ENCODE measurements around the gene SULT1A2.
"Not testable (repeated sequence)": the region's sequence is repeated elsewhere in the genome, so short reads cannot be mapped to it uniquely, and the experiment has no call there.

Gene SULT1A2

GRCh38 chr16:28589930-28590329, 6.9 kb downstream of the SULT1A2 start:
- no peak for DNase-seq

- DNase-seq: no peak
These were observed 7.8 kb downstream of the SULT1A2 start for GRCh38 chr16:28589069-28589468.

GRCh38 chr16:28587386-28587785, 9.5 kb downstream of the SULT1A2 start:
- DNase-seq: no peak

GRCh38 chr16:28586466-28586865, 10.4 kb downstream of the SULT1A2 start:
- DNase-seq: no peak

- DNase-seq: no peak
These were observed 11.2 kb downstream of the SULT1A2 start for GRCh38 chr16:28585674-28586073.

GRCh38 chr16:28580726-28581315, 16.0 kb downstream of the SULT1A2 start:
- DNase-seq: no peak

GRCh38 chr16:28575446-28576109, 21.3 kb downstream of the SULT1A2 start:
- no peak for DNase-seq

GRCh38 chr16:28574925-28575324, 21.9 kb downstream of the SULT1A2 start:
- no peak for DNase-seq

GRCh38 chr16:28573738-28574718, 22.8 kb downstream of the SULT1A2 start:
- DNase-seq: no peak

GRCh38 chr16:28572696-28573510, 23.9 kb downstream of the SULT1A2 start:
- no peak for DNase-seq

- no peak for DNase-seq
These were observed 26.7 kb downstream of the SULT1A2 start for GRCh38 chr16:28569968-28570752.

- DNase-seq: no peak
These were observed 27.8 kb downstream of the SULT1A2 start for GRCh38 chr16:28569021-28569420.

GRCh38 chr16:28567292-28567691, 29.6 kb downstream of the SULT1A2 start:
- DNase-seq: no peak

GRCh38 chr16:28566233-28566925, 30.5 kb downstream of the SULT1A2 start:
- not testable (repeated sequence) for DNase-seq

- DNase-seq: no peak
These were observed 33.6 kb downstream of the SULT1A2 start for GRCh38 chr16:28563218-28563617.

- no peak for DNase-seq
These were observed 34.7 kb downstream of the SULT1A2 start for GRCh38 chr16:28562199-28562598.

GRCh38 chr16:28561557-28562187, 35.2 kb downstream of the SULT1A2 start:
- no peak for DNase-seq

- no peak for DNase-seq
These were observed 38.4 kb downstream of the SULT1A2 start for GRCh38 chr16:28558456-28558855.

GRCh38 chr16:28556914-28557320, 39.9 kb downstream of the SULT1A2 start:
- no peak for DNase-seq

- DNase-seq: no peak
These were observed 41.3 kb downstream of the SULT1A2 start for GRCh38 chr16:28555561-28555960.
